Bronchial epithelial cell (primary cell): ENCODE measurements around the gene SLX9. TPM values are rescaled to one million over a fixed set of nuclear protein-coding genes. Genes with fewer than 3 reads are reported as not detected.

Experiments used
- DNase-seq: peaks from one replicate; pipeline ENCODE4 v3.0.0-alpha.2; 2010; ENCODE audit warnings: low read depth
- FAIRE-seq: peaks from 2 replicates; lab custom pipeline; 2011; peaks lifted over from hg19 to GRCh38; lab: Jason Lieb, UNC
- H3K27me3 ChIP-seq: 2 replicates; pipeline ENCODE4 v1.5.1; 2011; ENCODE audit warnings: low read length; ENCODE audit not compliant: control insufficient read depth, insufficient read depth
- H3K36me3 ChIP-seq: 2 replicates; pipeline ENCODE4 v1.5.1; 2011; ENCODE audit warnings: low read length; ENCODE audit not compliant: control insufficient read depth, insufficient read depth
- H3K4me3 ChIP-seq: 2 replicates; pipeline ENCODE4 v1.5.1; 2011; ENCODE audit warnings: mild to moderate bottlenecking, low read depth, low read length, control low read depth
- total RNA-seq: library from RNA; depleted of rRNA; stranded (reverse); fragments of >200 nt; gene quantifications from 2 replicates; pipeline ENCODE4 v1.2.1, GENCODE V29; 2014
- TF ChIP-seq, protein P1 (sequence below): IDR thresholded peaks from 2 replicates; pipeline ENCODE4 v1.5.1; 2011; ENCODE audit warnings: mild to moderate bottlenecking, moderate library complexity, low read length, control low read depth, inconsistent platforms; ENCODE audit not compliant: insufficient read depth, severe bottlenecking

Gene SLX9
- total RNA-seq, 1 donor from 2014 or later = 34.0 TPM

DNA sequence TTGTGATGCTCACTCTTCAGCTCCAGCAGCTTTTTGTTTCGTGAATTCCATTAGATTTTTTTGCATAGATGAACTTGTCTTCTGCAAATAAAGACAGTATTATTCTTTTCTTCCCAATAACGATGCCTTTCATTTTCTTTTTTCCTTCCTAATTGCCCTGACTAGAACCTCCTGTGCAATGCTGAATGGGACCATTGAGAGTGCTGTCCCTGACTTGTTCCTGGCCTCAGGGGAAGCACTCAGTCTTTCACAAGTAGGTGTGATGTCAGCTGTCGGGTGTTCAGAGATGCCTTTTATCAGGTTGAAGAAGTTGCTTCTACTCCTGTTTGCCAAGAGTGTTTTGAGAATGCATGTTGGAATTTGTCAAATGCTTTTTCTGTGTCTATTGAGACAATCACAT lies 70.3 kb downstream of the SLX9 start:
- no peaks in the 10 kb centered on the region for H3K27me3 ChIP-seq
- no peaks in the 10 kb centered on the region for H3K36me3 ChIP-seq
- no peak for FAIRE-seq
- TF ChIP-seq, protein P1, sequence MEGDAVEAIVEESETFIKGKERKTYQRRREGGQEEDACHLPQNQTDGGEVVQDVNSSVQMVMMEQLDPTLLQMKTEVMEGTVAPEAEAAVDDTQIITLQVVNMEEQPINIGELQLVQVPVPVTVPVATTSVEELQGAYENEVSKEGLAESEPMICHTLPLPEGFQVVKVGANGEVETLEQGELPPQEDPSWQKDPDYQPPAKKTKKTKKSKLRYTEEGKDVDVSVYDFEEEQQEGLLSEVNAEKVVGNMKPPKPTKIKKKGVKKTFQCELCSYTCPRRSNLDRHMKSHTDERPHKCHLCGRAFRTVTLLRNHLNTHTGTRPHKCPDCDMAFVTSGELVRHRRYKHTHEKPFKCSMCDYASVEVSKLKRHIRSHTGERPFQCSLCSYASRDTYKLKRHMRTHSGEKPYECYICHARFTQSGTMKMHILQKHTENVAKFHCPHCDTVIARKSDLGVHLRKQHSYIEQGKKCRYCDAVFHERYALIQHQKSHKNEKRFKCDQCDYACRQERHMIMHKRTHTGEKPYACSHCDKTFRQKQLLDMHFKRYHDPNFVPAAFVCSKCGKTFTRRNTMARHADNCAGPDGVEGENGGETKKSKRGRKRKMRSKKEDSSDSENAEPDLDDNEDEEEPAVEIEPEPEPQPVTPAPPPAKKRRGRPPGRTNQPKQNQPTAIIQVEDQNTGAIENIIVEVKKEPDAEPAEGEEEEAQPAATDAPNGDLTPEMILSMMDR = no peak
- H3K4me3 ChIP-seq = no peak overlapping the region
- peak; percentile 82 for DNase-seq

DNA sequence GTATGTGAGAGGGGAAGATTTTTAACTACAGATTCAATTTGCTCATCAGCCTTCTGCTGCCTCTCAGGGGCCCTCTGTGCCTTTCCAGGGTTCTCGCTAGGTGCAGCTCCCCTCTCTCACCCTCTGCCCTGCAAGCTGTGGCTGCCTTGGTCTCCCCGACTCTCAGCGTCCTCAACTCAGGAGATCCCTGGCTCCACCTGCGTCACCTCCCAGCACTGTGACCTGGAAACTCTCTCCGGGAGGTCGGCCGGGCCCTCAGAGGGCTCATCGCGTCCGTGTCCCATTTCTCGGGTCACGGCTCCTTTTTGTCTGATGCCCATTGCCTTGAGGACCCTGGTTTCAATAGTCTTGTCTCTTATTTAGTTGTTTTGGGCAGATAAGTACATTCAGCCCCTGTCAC lies 71.0 kb downstream of the SLX9 start:
- H3K36me3 ChIP-seq = no peaks in the 10 kb centered on the region
- TF ChIP-seq, protein P1 = no peak
- H3K4me3 ChIP-seq = no peak overlapping the region
- no peaks in the 10 kb centered on the region for H3K27me3 ChIP-seq
- no peak for DNase-seq
- FAIRE-seq = no peak

- Histone ChIP-seq H3K36me3 (no peaks in the 10 kb centered on the region), H3K4me3 (no peak overlapping the region), H3K27me3 (no peaks in the 10 kb centered on the region)
- TF ChIP-seq, protein P1 = no peak
- DNase-seq (no peak), FAIRE-seq (no peak)
These were observed 71.6 kb downstream of the SLX9 start for GRCh38 chr21:45011426-45011825.

- FAIRE-seq (no peak), DNase-seq (peak; percentile 90)
- TF ChIP-seq, protein P1 = no peak
- no peaks in the 10 kb centered on the region for H3K27me3 ChIP-seq
- H3K36me3 ChIP-seq = no peaks in the 10 kb centered on the region
- H3K4me3 ChIP-seq = no peak overlapping the region
These were observed 72.3 kb downstream of the SLX9 start for GRCh38 chr21:45011911-45012661.

GRCh38 chr21:45012662-45013259 lies 72.9 kb downstream of the SLX9 start:
- DNase-seq (peak; percentile 80), FAIRE-seq (no peak)
- H3K27me3 ChIP-seq = no peaks in the 10 kb centered on the region
- no peak overlapping the region for H3K4me3 ChIP-seq
- H3K36me3 ChIP-seq = no peaks in the 10 kb centered on the region
- TF ChIP-seq, protein P1 = peak; percentile 11
